ENCODE data around the gene CCDC85B. TPM values are rescaled to one million over a fixed set of nuclear protein-coding genes. Genes with fewer than 3 reads are reported as not detected.

CCDC85B gene
- total RNA-seq, 1 donor from 2014 or later = 36.4 TPM

GRCh38 chr11:65856689-65857499 is 33.6 kb upstream of the CCDC85B start:
- intact Hi-C loops (cut with DNase I) = no loop called here
- peaks cover 29% of the 10 kb centered on the region for H3K4me1 ChIP-seq
- H3K27ac ChIP-seq = peak overlapping the region; percentile 97
- ATAC-seq = peak; percentile 66
- no peaks in the 10 kb centered on the region for H3K27me3 ChIP-seq
- no peaks in the 10 kb centered on the region for H3K9me3 ChIP-seq
- H3K36me3 ChIP-seq = peaks cover 47% of the 10 kb centered on the region
- TF ChIP-seq CTCF (IDR thresholded peaks at IDR 0.05) = no peak
- peak overlapping the region; percentile 98 for H3K4me3 ChIP-seq
- DNase-seq = peak; percentile 94

GRCh38 chr11:65857500-65857852 is 33.0 kb upstream of the CCDC85B start:
- no peaks in the 10 kb centered on the region for H3K27me3 ChIP-seq
- H3K4me1 ChIP-seq = peaks cover 31% of the 10 kb centered on the region
- ATAC-seq (peak; percentile 0), DNase-seq (no peak)
- intact Hi-C loops (cut with DNase I) = no loop called here
- peak overlapping the region; percentile 98 for H3K4me3 ChIP-seq
- peak overlapping the region; percentile 97 for H3K27ac ChIP-seq
- peaks cover 47% of the 10 kb centered on the region for H3K36me3 ChIP-seq
- TF ChIP-seq CTCF (IDR thresholded peaks at IDR 0.05) = no peak
- H3K9me3 ChIP-seq = no peaks in the 10 kb centered on the region

GRCh38 chr11:65857853-65858680 is 32.4 kb upstream of the CCDC85B start, which contains the start of gene CFL1:
Gene CFL1 (minus strand): TSS chr11:65858180. CDS start chr11:65858099, 81 bp downstream.
- H3K36me3 ChIP-seq = peaks cover 47% of the 10 kb centered on the region

GRCh38 chr11:65858681-65859087 is 31.8 kb upstream of the CCDC85B start:
- Histone ChIP-seq H3K4me3 (peak overlapping the region; percentile 98), H3K9me3 (no peaks in the 10 kb centered on the region), H3K36me3 (peaks cover 47% of the 10 kb centered on the region), H3K27me3 (no peaks in the 10 kb centered on the region), H3K27ac (peak overlapping the region; percentile 97), H3K4me1 (peaks cover 31% of the 10 kb centered on the region)
- no peak for TF ChIP-seq CTCF (IDR thresholded peaks at IDR 0.05)
- intact Hi-C loops (cut with DNase I) = no loop called here
- DNase-seq = no peak
- ATAC-seq = no peak

More at GRCh38 chr11:65857853-65858680, 32.4 kb upstream of the CCDC85B start, which contains the start of gene CFL1:
- DNase-seq (peak; percentile 99), ATAC-seq (peak; percentile 81)
- no peaks in the 10 kb centered on the region for H3K9me3 ChIP-seq
- H3K27me3 ChIP-seq = no peaks in the 10 kb centered on the region
- H3K4me3 ChIP-seq = peak within 1 kb of the TSS; percentile 98
- peak within 1 kb of the TSS; percentile 97 for H3K27ac ChIP-seq
- intact Hi-C loops (cut with DNase I) = no loop called here
- H3K4me1 ChIP-seq = peaks cover 31% of the 10 kb centered on the region
- no peak for TF ChIP-seq CTCF (IDR thresholded peaks at IDR 0.05)

- Histone ChIP-seq H3K36me3 (peaks cover 47% of the 10 kb centered on the region), H3K4me1 (peaks cover 31% of the 10 kb centered on the region), H3K27ac (peak overlapping the region; percentile 97), H3K9me3 (no peaks in the 10 kb centered on the region), H3K4me3 (peak overlapping the region; percentile 98), H3K27me3 (no peaks in the 10 kb centered on the region)
- DNase-seq = peak; percentile 99
- intact Hi-C loops (cut with DNase I) = no loop called here
- peak; percentile 29 for TF ChIP-seq CTCF (IDR thresholded peaks at IDR 0.05)
- peak; percentile 72 for ATAC-seq
These were observed 31.2 kb upstream of the CCDC85B start for GRCh38 chr11:65859095-65859811.
